Measurements from ENCODE around the gene STUB1. TPM values are rescaled to one million over a fixed set of nuclear protein-coding genes. Genes with fewer than 3 reads are reported as not detected.

STUB1 gene
- total and polyA plus RNA-seq, 12 donors = 121 to 339 (median 190) TPM

DNA sequence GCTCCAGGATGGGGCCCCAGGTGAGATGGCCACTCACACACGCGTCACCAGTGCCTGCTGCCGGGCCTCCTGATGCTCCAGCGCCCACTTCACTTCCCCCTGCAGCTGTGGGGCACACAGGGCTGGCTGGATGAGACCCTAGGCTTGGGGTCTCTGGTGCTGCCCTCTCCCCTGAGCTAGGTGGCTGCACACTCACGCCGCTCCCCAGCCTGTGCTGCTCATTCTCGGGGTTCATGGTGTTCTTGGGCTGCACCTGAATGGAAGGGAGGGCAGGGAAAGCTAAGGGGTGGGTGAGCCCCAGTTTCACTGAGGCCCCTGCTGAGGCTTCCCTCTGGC lies 44.8 kb downstream of the STUB1 start:
- no peak for DNase-seq
- H3K36me3 ChIP-seq (replicated peaks in 1 of 2) = no peaks in the 10 kb centered on the region
- no peak overlapping the region for H3K27ac ChIP-seq
- H3K4me3 ChIP-seq = no peak overlapping the region
- no peak for TF ChIP-seq POLR2A (IDR thresholded peaks at IDR 0.05)
- TF ChIP-seq, protein P1, sequence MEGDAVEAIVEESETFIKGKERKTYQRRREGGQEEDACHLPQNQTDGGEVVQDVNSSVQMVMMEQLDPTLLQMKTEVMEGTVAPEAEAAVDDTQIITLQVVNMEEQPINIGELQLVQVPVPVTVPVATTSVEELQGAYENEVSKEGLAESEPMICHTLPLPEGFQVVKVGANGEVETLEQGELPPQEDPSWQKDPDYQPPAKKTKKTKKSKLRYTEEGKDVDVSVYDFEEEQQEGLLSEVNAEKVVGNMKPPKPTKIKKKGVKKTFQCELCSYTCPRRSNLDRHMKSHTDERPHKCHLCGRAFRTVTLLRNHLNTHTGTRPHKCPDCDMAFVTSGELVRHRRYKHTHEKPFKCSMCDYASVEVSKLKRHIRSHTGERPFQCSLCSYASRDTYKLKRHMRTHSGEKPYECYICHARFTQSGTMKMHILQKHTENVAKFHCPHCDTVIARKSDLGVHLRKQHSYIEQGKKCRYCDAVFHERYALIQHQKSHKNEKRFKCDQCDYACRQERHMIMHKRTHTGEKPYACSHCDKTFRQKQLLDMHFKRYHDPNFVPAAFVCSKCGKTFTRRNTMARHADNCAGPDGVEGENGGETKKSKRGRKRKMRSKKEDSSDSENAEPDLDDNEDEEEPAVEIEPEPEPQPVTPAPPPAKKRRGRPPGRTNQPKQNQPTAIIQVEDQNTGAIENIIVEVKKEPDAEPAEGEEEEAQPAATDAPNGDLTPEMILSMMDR (IDR thresholded peaks at IDR 0.05) = no peak
- no peaks in the 10 kb centered on the region for H3K9me3 ChIP-seq (replicated peaks in 1 of 3)
- H3K27me3 ChIP-seq = no peaks in the 10 kb centered on the region
- intact Hi-C loops (cut with DNase I) = no loop called here
- WGBS, 4 donors = 73 to 85% (median 81%) methylated on average over 4 to 7 of the region's 7 CpGs
- H3K4me1 ChIP-seq (replicated peaks in 1 of 2) = peaks cover 26 to 29% of the 10 kb centered on the region in 2 donors

DNA sequence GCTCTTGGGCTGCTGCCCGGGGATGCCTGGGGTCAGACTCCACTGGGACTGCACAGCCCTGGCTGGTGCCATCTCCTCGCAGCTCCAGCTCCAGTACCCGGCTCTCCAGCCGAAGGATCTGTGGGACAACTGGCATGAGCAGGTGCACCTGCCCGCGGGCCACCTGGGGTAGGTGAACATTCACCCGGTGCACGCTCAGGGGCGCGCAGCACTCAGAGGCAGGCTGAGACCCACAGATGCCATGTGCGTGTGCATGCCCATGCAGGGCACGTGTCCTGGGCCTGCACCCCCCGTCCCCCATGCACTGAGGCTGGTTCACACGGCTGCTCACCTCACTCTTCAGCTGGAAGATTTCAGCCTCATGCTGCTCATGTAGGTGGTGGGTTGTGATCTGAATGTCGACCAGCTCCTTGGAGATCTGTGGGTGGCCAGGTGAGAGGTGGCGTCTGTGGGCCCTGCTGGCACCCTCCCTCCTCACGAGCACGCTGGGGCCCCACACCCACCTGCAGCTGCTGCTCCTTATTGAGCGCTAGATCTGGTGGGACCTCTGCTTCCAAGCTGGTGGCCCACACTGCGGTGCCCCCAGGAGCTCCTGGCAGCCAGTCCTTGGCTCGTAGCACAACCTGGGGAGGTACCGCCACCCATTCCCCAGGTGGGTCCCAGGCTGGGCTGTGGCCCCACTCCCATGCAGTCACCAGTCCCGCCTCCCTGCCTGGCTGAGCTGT lies 45.4 kb downstream of the STUB1 start:
- H3K4me1 ChIP-seq (replicated peaks in 1 of 2) = peaks cover 23 to 25% of the 10 kb centered on the region in 2 donors

DNA sequence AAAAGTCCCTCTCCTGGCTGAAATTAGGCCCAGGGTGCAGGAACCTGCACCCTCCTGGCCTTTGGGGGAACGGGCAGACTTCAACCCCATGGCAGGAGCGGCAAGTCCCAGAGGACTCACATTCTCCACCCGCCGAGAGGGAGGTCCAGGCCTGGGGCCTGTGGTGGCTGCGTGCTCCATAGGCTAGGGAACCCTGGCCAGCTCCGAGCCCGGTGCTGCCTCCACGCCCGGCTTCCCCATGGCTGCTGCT lies 45.9 kb downstream of the STUB1 start:
- H3K9me3 ChIP-seq (replicated peaks in 1 of 3) = no peaks in the 10 kb centered on the region
- H3K36me3 ChIP-seq (replicated peaks in 1 of 2) = no peaks in the 10 kb centered on the region
- no peak for DNase-seq
- H3K4me1 ChIP-seq (replicated peaks in 1 of 2) = peaks cover 23 to 25% of the 10 kb centered on the region in 2 donors
- H3K4me3 ChIP-seq = no peak overlapping the region
- no peak overlapping the region for H3K27ac ChIP-seq
- intact Hi-C loops (cut with DNase I) = no loop called here
- H3K27me3 ChIP-seq = no peaks in the 10 kb centered on the region
- TF ChIP-seq, protein P1 (IDR thresholded peaks at IDR 0.05) = no peak
- no peak for TF ChIP-seq POLR2A (IDR thresholded peaks at IDR 0.05)
- WGBS, 4 donors = 8 to 21% (median 19%) methylated on average over 1 to 9 of the region's 9 CpGs

More for the DNA sequence above, 45.4 kb downstream of the STUB1 start:
- DNase-seq = no peak
- WGBS, 4 donors = 67 to 74% (median 69%) methylated on average over 2 to 23 of the region's 23 CpGs
- Histone ChIP-seq H3K27me3 (no peaks in the 10 kb centered on the region), H3K36me3 (replicated peaks in 1 of 2) (no peaks in the 10 kb centered on the region), H3K4me3 (no peak overlapping the region), H3K27ac (no peak overlapping the region), H3K9me3 (replicated peaks in 1 of 3) (no peaks in the 10 kb centered on the region)
- no peak for TF ChIP-seq POLR2A (IDR thresholded peaks at IDR 0.05)
- TF ChIP-seq, protein P1 (IDR thresholded peaks at IDR 0.05) = no peak
- intact Hi-C loops (cut with DNase I) = no loop called here

DNA sequence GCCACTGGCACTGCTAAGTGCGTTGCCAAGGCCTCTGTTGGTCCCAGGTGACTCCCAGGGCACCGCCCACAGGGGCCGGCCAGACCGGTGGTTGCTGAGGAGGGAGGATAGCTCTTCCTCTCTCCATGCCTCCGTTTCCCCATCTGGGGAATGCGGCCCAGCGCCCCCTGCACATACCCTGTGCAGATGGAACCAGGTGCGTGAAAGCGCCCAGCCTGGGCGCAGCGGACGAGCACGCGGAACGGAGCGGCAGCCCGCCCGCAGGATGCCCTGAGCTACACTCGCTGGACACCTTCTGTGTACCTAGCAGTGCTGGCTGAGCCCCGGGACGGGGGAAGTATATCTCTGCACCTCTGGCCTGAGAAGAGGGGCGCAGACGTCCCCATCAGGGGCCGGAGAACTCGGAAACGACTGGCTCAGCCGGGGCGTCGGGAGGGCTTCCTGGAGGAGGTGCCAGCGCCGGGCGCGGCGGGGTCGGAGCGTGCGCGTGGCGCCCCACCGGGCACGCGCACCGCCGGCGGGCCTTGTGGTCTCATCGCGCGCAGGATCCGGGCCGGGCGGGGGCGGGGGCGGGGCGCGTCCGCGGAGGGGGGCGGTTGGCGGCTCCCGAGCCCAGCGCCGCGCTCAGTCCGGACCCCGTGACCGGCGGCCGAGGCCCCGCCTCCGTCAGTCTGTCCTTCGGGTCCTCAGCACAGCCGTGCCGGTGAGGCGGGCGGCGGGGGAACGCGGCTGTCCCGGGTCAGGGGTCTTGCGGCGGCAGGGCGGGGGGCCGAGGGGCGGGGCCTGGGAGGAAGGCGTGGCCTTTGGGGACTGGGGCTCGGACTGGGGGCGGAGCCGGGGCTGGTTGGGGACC lies 46.5 kb downstream of the STUB1 start, which contains the start of the genes CCDC78 and HAGHL:
TSS of gene CCDC78 (minus strand) at position 6 of the 853 bp plus-strand sequence. CDS start 76 bp downstream, outside the sequence.
TSS of gene HAGHL (plus strand) at position 669 of the 853 bp plus-strand sequence. CDS start 404 bp downstream, outside the sequence.
- TF ChIP-seq POLR2A (IDR thresholded peaks at IDR 0.05) = no peak
- TF ChIP-seq, protein P1 (IDR thresholded peaks at IDR 0.05) = no peak
- DNase-seq = peak in 3 of 7 donors; percentile 53 to 74 (median 70)
- Histone ChIP-seq H3K4me3 (peak within 1 kb of the TSS in 2 of 4 donors; percentile 22 to 64), H3K4me1 (replicated peaks in 1 of 2) (peaks cover 21 to 22% of the 10 kb centered on the region in 2 donors), H3K9me3 (replicated peaks in 1 of 3) (no peaks in the 10 kb centered on the region), H3K36me3 (replicated peaks in 1 of 2) (peaks cover 0 to 3% of the 10 kb centered on the region in 2 donors), H3K27me3 (no peaks in the 10 kb centered on the region), H3K27ac (peak within 1 kb of the TSS in 2 of 5 donors; percentile 22 to 65)
- WGBS, 4 donors = 1 to 4% (median 2%) methylated on average over 20 to 88 of the region's 88 CpGs
- intact Hi-C loops (cut with DNase I) = no loop called here

Measured in adrenal gland (tissue), 12 donors.